K562 (cell line): ENCODE results near the gene PLG. TPM values are rescaled to one million over a fixed set of nuclear protein-coding genes. Genes with fewer than 3 reads are reported as not detected.

Experiments used
- ATAC-seq: fragments of 200-7000 bp; cut with Tn5 transposase; 3 replicates; pipeline ENCODE4 v1.9.1; 2020; ENCODE audit warnings: moderate library complexity
- BruUV-seq: library from RNA; stranded (reverse); fragments of 400-500 nt; replicated peaks from 2 replicates; lab custom pipeline; 2021; lab: Mats Ljungman, UMichigan
- CTCF ChIA-PET: fragments of 300-600 bp; formaldehyde crosslinking; extraction: SDS; loops from one replicate; lab custom pipeline; 2021; ENCODE audit warnings: low intra/inter-chr PET ratio; lab: Yijun Ruan, JAX
- POLR2A ChIA-PET: fragments of 300-600, 350-650 bp; sonication (Branson Sonifier 250); formaldehyde crosslinking; extraction: SDS; loops from one replicate; lab custom pipeline; 2021; ENCODE audit warnings: antibody characterized with exemption, inconsistent platforms; lab: Yijun Ruan, JAX
- DNase-seq, 4 experiments: peaks; one replicate each; pipeline versions ENCODE4 v3.0.0 to v3.0.0-alpha.2; 2011 to 2018; ENCODE audit warnings: low spot score in 3 of 4, mixed read lengths in 3 of 4; ENCODE audit errors: extremely low read depth in 1 of 4
- FAIRE-seq: peaks from 2 replicates; lab custom pipeline; 2011; peaks lifted over from hg19 to GRCh38; lab: Jason Lieb, UNC
- H2AFZ ChIP-seq: 2 replicates; pipeline ENCODE4 v1.6.0; 2011; ENCODE audit warnings: low read depth, low read length, control low read depth, inconsistent platforms
- H3K27ac ChIP-seq: fragments of 200-600 bp; 3 replicates; pipeline ENCODE4 v1.8.0; 2011; ENCODE audit warnings: low read depth, mild to moderate bottlenecking, control low read depth, inconsistent platforms, low read length, moderate library complexity, mixed read lengths; ENCODE audit errors: extremely low read depth
- H3K27me3 ChIP-seq, 2 experiments: fragments of 300-600 bp in 1 of 2; 2 replicates in 1 of 2; 3 replicates in 1 of 2; pipeline versions ENCODE4 v1.6.0 to v1.8.0; 2011; ENCODE audit warnings: inconsistent platforms in 2 of 2, low read length in 2 of 2, mild to moderate bottlenecking in 1 of 2, mixed read lengths in 1 of 2, moderate library complexity in 1 of 2; ENCODE audit not compliant: control insufficient read depth in 2 of 2, insufficient read depth in 2 of 2
- H3K36me3 ChIP-seq: fragments of 300-600 bp; 3 replicates; pipeline ENCODE4 v1.8.0; 2011; ENCODE audit warnings: mild to moderate bottlenecking, low read length, inconsistent platforms; ENCODE audit not compliant: control insufficient read depth, insufficient read depth
- H3K4me1 ChIP-seq, 2 experiments: fragments of 200-600 bp in 1 of 2; replicated peaks in 1 of 2; 2 replicates in 1 of 2; 3 replicates in 1 of 2; pipeline versions ENCODE4 v1.5.1 to v1.8.0; 2011; ENCODE audit warnings: inconsistent platforms in 2 of 2, low read length in 2 of 2, mild to moderate bottlenecking in 1 of 2, mixed read lengths in 1 of 2, moderate library complexity in 1 of 2; ENCODE audit not compliant: control insufficient read depth in 2 of 2, insufficient read depth in 2 of 2
- H3K4me2 ChIP-seq: 2 replicates; pipeline ENCODE4 v1.6.1; 2011; ENCODE audit warnings: low read length, control low read depth, inconsistent platforms, mixed read lengths; ENCODE audit not compliant: insufficient read depth
- H3K4me3 ChIP-seq: fragments of 200-600 bp; sonication (generic), shearing (Covaris generic); 2 replicates; pipeline ENCODE4 v1.5.1; 2016; ENCODE audit warnings: control low read depth, inconsistent platforms
- H3K79me2 ChIP-seq: fragments of 200-600 bp; 3 replicates; pipeline ENCODE4 v1.8.0; 2011; ENCODE audit warnings: low read length, inconsistent platforms; ENCODE audit not compliant: control insufficient read depth, insufficient read depth
- H3K9ac ChIP-seq, 2 experiments: 2 replicates each; pipeline versions ENCODE4 v1.6.0 to v1.6.1; 2011; ENCODE audit warnings: low read depth in 2 of 2, low read length in 2 of 2, control low read depth in 1 of 2, inconsistent platforms in 1 of 2, mild to moderate bottlenecking in 1 of 2, mixed read lengths in 1 of 2; ENCODE audit not compliant: insufficient read depth in 1 of 2
- H3K9me1 ChIP-seq: one replicate; pipeline ENCODE4 v1.6.0; 2011; ENCODE audit warnings: inconsistent platforms, mild to moderate bottlenecking, low read length, moderate library complexity; ENCODE audit not compliant: control insufficient read depth, insufficient read depth
- H3K9me3 ChIP-seq: replicated peaks from 2 replicates; pipeline ENCODE4 v1.5.1; 2011; ENCODE audit warnings: low read depth, low read length, inconsistent platforms; ENCODE audit not compliant: control insufficient read depth, insufficient read depth
- H4K20me1 ChIP-seq: replicated peaks from 2 replicates; pipeline ENCODE4 v1.6.1; 2011; ENCODE audit warnings: low read length, inconsistent platforms, mixed read lengths; ENCODE audit not compliant: control insufficient read depth, insufficient read depth
- ARHGAP35 ChIP-seq: fragments of 450-650 bp; IDR thresholded peaks from 2 replicates; pipeline ENCODE4 v1.6.1; 2018; ENCODE audit not compliant: partially characterized antibody
- ARID2 ChIP-seq: fragments of 450-650 bp; IDR thresholded peaks from 2 replicates; pipeline ENCODE4 v1.6.1; 2017; ENCODE audit warnings: antibody characterized with exemption, mild to moderate bottlenecking
- DNMT1 ChIP-seq: fragments of 450-650 bp; IDR thresholded peaks from 2 replicates; pipeline ENCODE4 v1.6.1; 2016; ENCODE audit warnings: antibody characterized with exemption, mild to moderate bottlenecking
- KLF10 ChIP-seq: fragments of 250-450 bp; sonication (Bioruptor Pico); IDR thresholded peaks from 2 replicates; pipeline ENCODE4 v1.6.1; 2021; ENCODE audit warnings: matching md5 sums
- KLF13 ChIP-seq: fragments of 450-650 bp; IDR thresholded peaks from 2 replicates; pipeline ENCODE4 v1.6.1; 2016; ENCODE audit warnings: missing genetic modification characterization, low read depth, mild to moderate bottlenecking, missing compliant biosample characterization, moderate library complexity, borderline replicate concordance
- MYBL2 ChIP-seq, 2 experiments: fragments of 450-650 bp in 1 of 2; sonication (generic) in 1 of 2; formaldehyde crosslinking in 1 of 2; IDR thresholded peaks; 2 replicates each; pipeline versions ENCODE4 v1.6.1 to v1.8.1; 2017 to 2022; ENCODE audit warnings: borderline replicate concordance in 1 of 2, inconsistent platforms in 1 of 2, low read depth in 1 of 2, mild to moderate bottlenecking in 1 of 2, missing genetic modification reagents in 1 of 2, moderate library complexity in 1 of 2
- NELFE ChIP-seq: IDR thresholded peaks from 2 replicates; pipeline ENCODE4 v1.6.1; 2011; ENCODE audit warnings: mild to moderate bottlenecking; ENCODE audit not compliant: insufficient read depth, insufficient read length
- PPARD ChIP-seq: fragments of 250-450 bp; sonication (Bioruptor Pico); IDR thresholded peaks from 2 replicates; pipeline ENCODE4 v1.8.0; 2022; ENCODE audit warnings: inconsistent platforms, mild to moderate bottlenecking, moderate library complexity
- SMAD4 ChIP-seq: fragments of 250-450 bp; sonication (Bioruptor Pico); conservative IDR thresholded peaks from 2 replicates; pipeline ENCODE4 v1.8.0; 2021; ENCODE audit warnings: inconsistent platforms, mild to moderate bottlenecking, moderate library complexity
- TEAD2 ChIP-seq: fragments of 450-650 bp; IDR thresholded peaks from 2 replicates; pipeline ENCODE4 v1.6.1; 2016; ENCODE audit warnings: missing genetic modification characterization, control low read depth, missing compliant biosample characterization
- TRIM24 ChIP-seq, 2 experiments: fragments of 450-650 bp; IDR thresholded peaks; 2 replicates each; pipeline ENCODE4 v1.6.1; 2016
- XRCC3 ChIP-seq: fragments of 450-650 bp; IDR thresholded peaks from 2 replicates; pipeline ENCODE4 v1.6.1; 2017; ENCODE audit warnings: mild to moderate bottlenecking, moderate library complexity
- ZNF212 ChIP-seq: fragments of 450-650 bp; formaldehyde crosslinking; IDR thresholded peaks from 2 replicates; pipeline ENCODE4 v1.4.0; 2020; ENCODE audit warnings: mild to moderate bottlenecking
- ZNF274 ChIP-seq: IDR thresholded peaks from 2 replicates; pipeline ENCODE4 v1.6.1; 2011; ENCODE audit warnings: low read depth, mild to moderate bottlenecking, low read length, moderate library complexity, borderline replicate concordance
- WGBS: fragments of 100-300 bp; shearing (Covaris generic); methylation state at CpG from one replicate; pipeline ENCODE4 v1.1.6; 2016; ENCODE audit warnings: low coverage, mixed read lengths; ENCODE audit not compliant: insufficient coverage; ENCODE audit errors: missing lambda C conversion rate; 5-methylcytosine and 5-hydroxymethylcytosine counted together
- in situ Hi-C: fragments of 300-500 bp; cut with MboI; formaldehyde crosslinking; loops from 4 replicates; pipeline ENCODE4 v1.15.0; 2018; ENCODE audit warnings: inconsistent platforms, mixed read lengths
- intact Hi-C: fragments of 100-400 bp; cut with micrococcal nuclease; formaldehyde crosslinking; loops from 2 replicates; pipeline ENCODE4 v1.14.2; 2022
- polyA plus RNA-seq, 8 experiments: library from polyadenylated mRNA; depleted of rRNA in 4 of 8; stranded (reverse) in 5 of 8; unstranded in 3 of 8; fragments of >200 nt; fragmentation: Nextera tagmentation in 2 of 8; fragmentation: Illumina TruSeq in 1 of 8; extraction: Ambion mirVana in 2 of 8; extraction: Trizol in 1 of 8; gene quantifications; 2 replicates each; pipeline versions ENCODE4 v1.2.1 to v1.2.3, GENCODE V29; 2011 to 2014; ENCODE audit warnings: inconsistent platforms in 1 of 8, missing spikeins in 1 of 8
- total RNA-seq, 7 experiments: library from RNA; depleted of rRNA in 6 of 7; stranded (reverse); fragments of >200 nt in 6 of 7; fragmentation: Illumina TruSeq in 2 of 7; extraction: Trizol in 2 of 7; gene quantifications; 2 replicates each; pipeline versions ENCODE4 v1.2.1 to v1.2.3, GENCODE V29; 2011 to 2021; ENCODE audit warnings: low replicate concordance in 1 of 7

Gene PLG
- total and polyA plus RNA-seq, 9 of the 15 experiments (the other 6 are each of a cell fraction or from before 2014, with no cell fraction given), result 0.64 TPM; not detected in 8

- peaks cover 2% of the 10 kb centered on the region; the same call in 1 of the 2 replicates for H3K9me3 ChIP-seq
- intact Hi-C loops, result loop anchor here (1.0 to 10.0 kb wide), 2 partner anchors 203 to 485 kb away; partner anchors contain the start of gene AGPAT4
- no TSS peak for BruUV-seq
- TF ChIP-seq KLF10 (CRISPR knock-in tag), result no peak
- TF ChIP-seq, all 486 proteins: peak for 0
- Histone ChIP-seq H4K20me1 (no peaks in the 10 kb centered on the region), H3K9me1 (no peaks in the 10 kb centered on the region), H3K27ac (no peak overlapping the region), H3K79me2 (no peaks in the 10 kb centered on the region), H3K4me2 (no peak overlapping the region), H3K9ac (no peak overlapping the region), H2AFZ (no peak overlapping the region), H3K27me3 (no peaks in the 10 kb centered on the region), H3K36me3 (no peaks in the 10 kb centered on the region; the same call in 2 of the 3 replicates), H3K4me1 (peaks cover 10 to 19% of the 10 kb centered on the region in 2 experiments; a peak in 4 of 5 replicates), H3K4me3 (no peak overlapping the region)
- DNase-seq (no peak), ATAC-seq (no peak), FAIRE-seq (no peak)
- 53% methylated on average over 6 of the region's 9 CpGs for WGBS
- in situ Hi-C loops, result no loop called here
- ChIA-PET POLR2A (no interaction called here), CTCF (interaction anchor here (0.6 kb wide), 2 partner anchors 63 to 437 kb away, joined by 3 to 4 read pairs; no protein-coding TSS in a partner anchor)
Observed at GRCh38 chr6:160789263-160790027, 87.4 kb downstream of the PLG start.

GRCh38 chr6:160790028-160790792 lies 88.2 kb downstream of the PLG start:
- peak overlapping the region; percentile 33 for H3K4me2 ChIP-seq
- no peak for TF ChIP-seq MYBL2 (IDR thresholded peaks at IDR 0.05; ENCODE audit: low read depth)
- no peak for TF ChIP-seq MYBL2 (CRISPR knock-in tag; IDR thresholded peaks at IDR 0.05; ENCODE audit: borderline replicate concordance)
- TF ChIP-seq TEAD2 (tag), result no peak
- no peak for TF ChIP-seq ARID2
- no peak for TF ChIP-seq NELFE
- TF ChIP-seq ARHGAP35, result peak; percentile 37
- TF ChIP-seq PPARD, result no peak
- TF ChIP-seq SMAD4 (CRISPR knock-in tag), result no peak
- no peak for TF ChIP-seq XRCC3
- TF ChIP-seq DNMT1, result 0 out of 2 replicates have a peak, but pooled peaks have one; percentile 21
- peak in 1 of 2 experiments; percentile 22; a peak in 1 of 4 replicates for TF ChIP-seq TRIM24 (IDR thresholded peaks at IDR 0.05)
- no peak for TF ChIP-seq KLF13 (tag)
- TF ChIP-seq ZNF274, result no peak
- TF ChIP-seq ZNF212 (CRISPR knock-in tag), result no peak

More at GRCh38 chr6:160790028-160790792, 88.2 kb downstream of the PLG start:
- Histone ChIP-seq H3K9me3 (peaks cover 2% of the 10 kb centered on the region; the same call in 1 of the 2 replicates), H3K36me3 (no peaks in the 10 kb centered on the region; the same call in 2 of the 3 replicates), H3K9me1 (no peaks in the 10 kb centered on the region), H3K79me2 (no peaks in the 10 kb centered on the region), H3K27me3 (no peaks in the 10 kb centered on the region), H2AFZ (peak overlapping the region; percentile 64), H3K4me1 (peaks cover 10 to 19% of the 10 kb centered on the region in 2 experiments; a peak in 4 of 5 replicates), H3K4me3 (0 out of 2 replicates have a peak overlapping the region, but pooled peaks have one; percentile 1), H3K27ac (peak overlapping the region; percentile 56), H4K20me1 (no peaks in the 10 kb centered on the region), H3K9ac (peak overlapping the region; percentile 58 to 59; a peak in 3 of 4 replicates)
- peak; percentile 65 for ATAC-seq
- BruUV-seq, result no TSS peak
- no peak for FAIRE-seq
- 0% methylated on average over 6 of the region's 7 CpGs for WGBS
- in situ Hi-C loops (no loop called here), intact Hi-C loops (loop anchor here (1.0 to 10.0 kb wide), 2 partner anchors 202 to 485 kb away; partner anchors contain the start of gene AGPAT4)
- ChIA-PET POLR2A (no interaction called here), CTCF (interaction anchor here (0.6 kb wide), 1 partner anchor 436 kb away, joined by 4 read pairs; no protein-coding TSS in a partner anchor)
- DNase-seq, result peak; percentile 22 to 71 (median 24)
